IPS-11a (cell line): ENCODE measurements around the gene CDC73.

Source experiments
- H3K4me3 ChIP-seq: one replicate; pipeline ENCODE4 v1.5.1; 2013; ENCODE audit warnings: low read depth, low read length, control low read depth

Gene CDC73

GRCh38 chr1:193121616-193122593 lies at the start of gene CDC73:
Gene CDC73, plus strand, starts transcription at chr1:193122031. Its CDS starts 170 bp downstream, at chr1:193122201.
- peak within 1 kb of the TSS; percentile 94 for H3K4me3 ChIP-seq

- no peak overlapping the region for H3K4me3 ChIP-seq
These were observed 43.8 kb upstream of the CDC73 start for GRCh38 chr1:193077991-193078390.

- no peak overlapping the region for H3K4me3 ChIP-seq
These were observed 42.6 kb upstream of the CDC73 start for GRCh38 chr1:193079187-193079586.

- H3K4me3 ChIP-seq, result no peak overlapping the region
These were observed 38.3 kb upstream of the CDC73 start for GRCh38 chr1:193083365-193084088.

GRCh38 chr1:193085263-193085662 lies 36.6 kb upstream of the CDC73 start:
- H3K4me3 ChIP-seq, result no peak overlapping the region

- H3K4me3 ChIP-seq, result no peak overlapping the region
These were observed 35.5 kb upstream of the CDC73 start for GRCh38 chr1:193086342-193086741.

- H3K4me3 ChIP-seq, result no peak overlapping the region
These were observed 33.9 kb upstream of the CDC73 start for GRCh38 chr1:193087893-193088292.

GRCh38 chr1:193090865-193091264 lies 31.0 kb upstream of the CDC73 start:
- H3K4me3 ChIP-seq, result no peak overlapping the region

GRCh38 chr1:193094112-193094511 lies 27.7 kb upstream of the CDC73 start:
- no peak overlapping the region for H3K4me3 ChIP-seq

- no peak overlapping the region for H3K4me3 ChIP-seq
These were observed 19.2 kb upstream of the CDC73 start for GRCh38 chr1:193102662-193103061.

GRCh38 chr1:193103759-193104501 lies 17.9 kb upstream of the CDC73 start:
- peak overlapping the region; percentile 69 for H3K4me3 ChIP-seq

GRCh38 chr1:193104502-193104906 lies 17.3 kb upstream of the CDC73 start:
- H3K4me3 ChIP-seq, result peak overlapping the region; percentile 69

GRCh38 chr1:193104907-193105820 lies 16.7 kb upstream of the CDC73 start, which contains the start of gene GLRX2:
Gene GLRX2, minus strand, starts transcription at chr1:193105414. Its CDS starts 32 bp downstream, at chr1:193105382.
- H3K4me3 ChIP-seq, result peak within 1 kb of the TSS; percentile 69

- H3K4me3 ChIP-seq, result peak overlapping the region; percentile 56
These were observed 16.0 kb upstream of the CDC73 start for GRCh38 chr1:193105821-193106177.

GRCh38 chr1:193108471-193108870 lies 13.4 kb upstream of the CDC73 start:
- H3K4me3 ChIP-seq, result no peak overlapping the region

- no peak overlapping the region for H3K4me3 ChIP-seq
These were observed 12.2 kb upstream of the CDC73 start for GRCh38 chr1:193109619-193110018.

GRCh38 chr1:193110246-193110645 lies 11.6 kb upstream of the CDC73 start:
- no peak overlapping the region for H3K4me3 ChIP-seq

- no peak overlapping the region for H3K4me3 ChIP-seq
These were observed 11.0 kb upstream of the CDC73 start for GRCh38 chr1:193110864-193111263.

GRCh38 chr1:193111641-193112090 lies 10.2 kb upstream of the CDC73 start:
- H3K4me3 ChIP-seq, result no peak overlapping the region
